GM19467 (cell line): ENCODE measurements around the gene HOOK2.
A peak's percentile ranks its signal among the peaks of the same experiment; 100 is the strongest.
"Not testable (repeated sequence)": the region's sequence is repeated elsewhere in the genome, so short reads cannot be mapped to it uniquely, and the experiment has no call there.

Source experiments
- ATAC-seq: cut with Tn5 transposase; IDR thresholded peaks from one replicate; pipeline ENCODE4 v1.9.1; 2021; ENCODE audit warnings: mild to moderate bottlenecking, moderate library complexity; ENCODE audit not compliant: unreplicated experiment

Gene HOOK2

DNA sequence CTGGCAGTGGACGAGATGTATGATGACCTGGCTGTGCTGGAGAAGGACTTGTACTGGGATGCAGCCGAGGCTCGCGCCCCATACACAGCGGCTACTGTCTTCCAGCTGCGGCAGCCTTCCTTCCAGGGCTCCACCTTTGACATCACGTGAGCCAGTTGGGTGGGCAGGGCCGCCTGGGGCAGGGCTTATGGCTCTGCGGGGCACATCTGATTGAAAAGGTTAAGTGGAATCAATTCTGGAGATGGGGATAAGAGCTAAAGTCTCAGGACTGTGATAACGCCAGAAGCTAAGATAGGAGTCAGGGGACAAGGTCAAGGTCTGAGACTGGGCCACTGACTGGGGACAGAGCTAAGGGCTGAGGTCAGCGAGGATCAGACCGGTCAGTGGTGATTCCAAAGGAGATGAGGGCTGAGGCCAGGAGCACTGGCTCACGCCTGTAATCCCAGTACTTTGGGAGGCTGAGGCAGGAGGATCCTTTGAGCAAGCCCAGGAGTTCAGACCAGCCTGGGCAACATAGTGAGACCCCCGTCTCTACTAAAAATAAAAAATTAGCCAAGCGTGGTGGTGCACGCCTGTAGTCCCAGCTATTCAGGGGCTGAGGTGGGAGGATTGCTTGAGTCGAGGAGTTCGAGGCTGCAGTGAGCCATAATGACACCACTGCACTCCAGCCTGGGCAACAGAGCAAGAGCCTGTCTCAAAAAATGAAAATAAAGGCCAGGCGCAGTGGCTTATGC lies 19.0 kb downstream of the HOOK2 start:
- ATAC-seq = no peak

- ATAC-seq = no peak
Observed at GRCh38 chr19:12754465-12755196, 20.7 kb downstream of the HOOK2 start.

- ATAC-seq = no peak
Observed at GRCh38 chr19:12752056-12752781, 23.1 kb downstream of the HOOK2 start.

DNA sequence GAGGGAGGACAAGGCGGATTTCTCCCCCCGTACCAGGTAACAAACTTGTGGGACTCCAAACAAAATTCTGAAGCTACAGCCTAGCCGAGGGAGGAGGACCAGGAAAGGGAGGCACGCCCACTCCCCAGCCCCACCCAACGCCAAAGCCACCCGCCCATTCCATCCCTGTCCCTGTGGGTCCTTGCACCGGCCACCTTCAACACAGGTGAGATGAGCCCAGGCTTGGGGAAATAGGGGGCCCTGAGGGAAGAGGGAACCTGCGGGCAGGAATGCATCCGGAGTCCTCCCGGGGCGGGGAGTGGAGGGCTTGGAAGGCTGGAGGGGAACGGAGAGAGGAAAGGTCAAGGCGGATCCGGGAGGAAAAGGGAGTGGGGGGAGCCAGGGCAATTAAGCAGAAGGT lies 23.7 kb downstream of the HOOK2 start, which contains the start of gene BEST2:
TSS of gene BEST2 (plus strand) at position 157 of the 400 bp plus-strand sequence. CDS start 802 bp downstream, outside the sequence.
- no peak for ATAC-seq

DNA sequence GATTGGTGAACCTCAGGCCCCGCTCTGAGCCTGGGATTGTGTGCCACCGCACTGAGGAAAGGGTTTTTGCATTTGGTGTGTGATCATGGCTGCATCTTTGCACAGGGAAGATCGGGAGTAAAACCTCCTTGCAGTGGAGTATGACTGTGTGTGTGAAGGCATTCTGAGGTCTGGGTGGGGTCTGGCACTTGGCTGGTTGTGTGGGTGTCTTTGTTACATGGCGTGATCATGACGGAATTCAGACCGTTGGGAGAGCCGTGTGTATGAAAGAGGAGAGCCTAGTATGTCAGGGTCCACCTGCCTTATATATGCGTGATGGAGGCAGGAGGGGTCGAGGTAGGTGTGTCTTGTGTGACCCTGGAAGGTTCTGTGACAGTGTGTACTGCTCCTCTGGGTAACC lies 24.5 kb downstream of the HOOK2 start:
- no peak for ATAC-seq

- ATAC-seq = no peak
Observed at GRCh38 chr19:12749938-12750521, 25.3 kb downstream of the HOOK2 start.

GRCh38 chr19:12748489-12748888 lies 26.9 kb downstream of the HOOK2 start:
- ATAC-seq = no peak

- ATAC-seq = no peak
Observed at GRCh38 chr19:12745166-12745897, 30.0 kb downstream of the HOOK2 start.

DNA sequence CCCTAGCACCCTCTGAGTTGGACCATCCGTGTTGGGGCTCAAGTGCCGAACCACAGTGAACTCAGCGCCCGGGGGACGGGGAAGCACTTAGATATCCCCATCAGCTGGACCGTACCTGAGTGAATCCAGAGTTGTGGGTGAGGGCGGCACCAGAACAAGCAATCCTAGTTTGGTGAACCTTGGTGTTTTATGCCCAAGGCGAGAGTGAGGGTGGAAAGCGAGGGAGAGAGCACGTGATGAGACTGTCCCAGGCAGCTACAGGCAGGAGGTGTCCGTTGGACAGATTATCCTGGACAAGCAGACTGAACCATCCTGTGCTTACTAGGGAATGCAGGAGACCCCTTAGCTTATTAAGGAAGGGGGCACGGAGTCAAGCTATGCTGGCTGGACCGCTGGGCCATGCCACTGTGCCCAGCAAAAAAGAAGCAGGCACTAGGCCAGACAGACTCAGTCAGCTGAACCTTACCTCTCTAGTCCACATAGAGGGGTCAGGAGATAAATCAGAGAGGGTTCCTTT lies 37.5 kb downstream of the HOOK2 start:
- no peak for ATAC-seq

DNA sequence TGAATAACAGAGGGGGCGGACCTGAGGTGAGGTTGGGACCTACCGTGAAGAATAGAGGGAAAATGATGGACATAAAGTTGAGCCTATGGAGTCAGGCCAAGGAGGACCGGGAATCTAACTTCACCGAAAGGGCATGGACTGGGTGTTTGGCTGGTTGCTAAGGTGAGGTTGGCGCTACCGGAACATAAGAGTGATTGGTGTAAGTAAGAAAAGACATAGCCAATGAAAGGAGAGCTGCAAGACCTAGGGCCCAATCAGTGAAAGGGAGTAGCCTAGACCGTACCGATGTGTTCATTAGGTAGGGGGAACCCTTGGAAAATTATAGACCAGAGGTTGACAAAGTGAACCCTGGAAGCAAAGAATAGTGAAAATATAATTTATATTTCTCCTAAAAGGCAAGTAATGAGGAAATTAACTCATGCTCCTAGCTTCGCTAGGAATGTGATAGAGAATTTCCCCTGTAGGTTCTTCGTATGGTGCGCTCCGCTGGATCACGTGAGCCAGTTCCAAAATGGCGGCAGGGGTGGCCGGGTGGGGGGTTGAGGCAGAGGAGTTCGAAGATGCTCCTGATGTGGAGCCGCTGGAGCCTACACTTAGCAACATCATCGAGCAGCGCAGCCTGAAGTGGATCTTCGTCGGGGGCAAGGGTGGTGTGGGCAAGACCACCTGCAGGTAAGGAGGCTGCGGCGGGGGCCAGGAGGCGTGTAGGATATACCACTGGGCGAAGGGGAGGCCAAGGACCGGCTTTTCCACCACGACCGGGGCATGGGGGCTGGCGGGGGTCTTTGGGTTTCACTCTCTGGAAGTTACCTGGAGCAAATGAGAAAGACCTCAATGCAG lies 38.1 kb downstream of the HOOK2 start, which contains the start of gene GET3:
TSS of gene GET3 (plus strand) at position 503 of the 840 bp plus-strand sequence. CDS start at position 512, 9 bp downstream.
- ATAC-seq = peak; percentile 69

- no peak for ATAC-seq
Observed at GRCh38 chr19:12733369-12734214, 41.8 kb downstream of the HOOK2 start.

DNA sequence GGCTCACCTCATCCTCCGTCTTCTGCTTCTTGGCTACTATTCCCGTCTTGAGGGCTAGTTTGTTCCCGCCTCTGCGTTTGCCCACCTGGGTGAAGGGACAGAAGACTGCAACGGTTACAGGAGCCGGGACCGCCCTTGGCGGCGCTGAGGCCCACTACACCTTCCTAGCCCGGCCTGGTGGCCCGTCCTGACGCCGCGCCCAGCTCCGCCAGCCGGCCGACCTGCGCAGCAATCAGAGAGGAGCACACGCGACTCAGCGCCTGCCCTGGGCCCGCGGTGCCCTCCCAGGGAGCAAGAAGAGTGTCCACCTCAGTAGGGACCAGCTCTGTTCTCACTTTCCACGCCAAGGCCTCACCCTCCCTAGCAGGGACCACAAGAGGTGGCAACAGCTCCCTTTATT lies 44.0 kb downstream of the HOOK2 start:
- ATAC-seq = no peak

- no peak for ATAC-seq
Observed at GRCh38 chr19:12730064-12730463, 45.3 kb downstream of the HOOK2 start.

GRCh38 chr19:12727745-12728433 lies 47.5 kb downstream of the HOOK2 start:
- no peak for ATAC-seq

DNA sequence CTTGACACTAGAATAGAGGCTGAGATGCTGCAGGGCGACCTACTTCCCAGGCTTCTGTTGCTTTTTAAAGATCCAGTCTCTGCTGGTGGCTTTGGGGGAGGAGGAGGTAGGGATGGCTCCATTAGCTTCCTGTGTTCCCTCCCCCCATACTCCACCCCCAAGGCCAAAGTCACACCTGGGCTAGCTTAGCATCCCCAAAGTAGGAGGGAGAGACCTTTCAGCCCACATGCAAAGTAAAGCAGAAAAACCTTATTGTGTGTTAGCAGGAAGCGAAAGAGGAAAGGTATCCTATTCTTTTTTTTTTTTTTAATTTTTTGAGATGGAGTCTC lies 48.4 kb downstream of the HOOK2 start:
- no peak for ATAC-seq

DNA sequence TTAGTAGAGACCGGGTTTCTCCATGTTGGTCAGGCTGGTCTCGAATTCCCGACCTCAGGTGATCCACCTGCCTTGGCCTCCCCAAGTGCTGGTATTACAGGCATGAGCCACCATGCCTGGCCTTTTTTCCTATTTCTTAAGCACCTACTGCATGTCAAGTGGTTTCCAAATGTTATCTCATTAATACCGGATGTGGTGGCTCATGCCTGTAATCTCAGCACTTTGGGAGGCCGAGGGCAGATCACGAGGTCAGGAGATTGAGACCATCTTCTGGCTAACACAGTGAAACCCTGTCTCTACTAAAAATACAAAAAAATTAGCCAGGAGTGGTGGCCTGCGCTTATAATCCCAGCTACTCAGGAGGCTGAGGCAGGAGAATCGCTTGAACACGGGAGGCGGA lies 49.7 kb downstream of the HOOK2 start:
- not testable (repeated sequence) for ATAC-seq

DNA sequence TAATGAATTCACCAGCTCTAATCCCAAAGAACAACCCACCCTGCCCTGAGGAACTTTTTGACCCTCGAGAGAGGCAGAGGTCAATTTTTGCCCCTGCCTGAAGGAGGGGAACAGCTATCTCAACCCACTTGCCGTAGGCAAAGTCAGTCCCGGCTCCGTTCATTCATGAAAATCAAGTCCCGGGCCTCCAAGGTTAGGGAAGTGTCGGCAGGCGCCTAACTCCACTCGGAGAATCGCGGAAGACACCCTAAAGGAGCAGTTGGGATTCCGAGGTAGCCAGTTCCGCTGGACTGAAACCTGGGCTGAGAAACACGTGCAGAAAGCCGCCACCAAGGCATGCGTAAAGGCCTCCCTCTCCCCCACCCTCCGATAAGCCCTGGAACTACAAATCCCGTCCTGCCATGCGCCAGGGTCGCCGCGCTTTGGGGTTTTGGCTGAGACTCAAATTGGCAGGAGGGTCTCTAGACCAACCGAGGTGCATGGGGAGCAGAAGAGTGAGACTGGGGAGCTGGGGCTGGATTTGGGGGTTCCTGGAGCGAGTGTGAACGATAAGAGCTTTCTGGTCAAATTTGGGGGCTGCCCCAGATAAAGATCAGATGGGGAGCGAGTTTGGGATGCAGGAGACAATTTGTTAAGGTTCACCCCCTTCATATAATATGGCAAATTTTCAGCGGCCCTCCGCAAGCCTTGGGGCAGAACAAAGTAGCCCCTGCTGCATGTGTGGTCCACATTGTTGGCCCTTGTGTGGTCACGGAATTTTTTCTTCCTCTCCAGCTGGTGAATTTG lies 51.5 kb downstream of the HOOK2 start, which contains the start of gene TNPO2:
TSS of gene TNPO2 (minus strand) at position 292 of the 786 bp plus-strand sequence. CDS start 2,955 bp downstream, outside the sequence.
- ATAC-seq = no peak
